Islet precursor cell (in vitro differentiated cells): ENCODE results near the gene PSMG2.
"Not testable (repeated sequence)": the region's sequence is repeated elsewhere in the genome, so short reads cannot be mapped to it uniquely, and the experiment has no call there.

ENCODE experiments used
- DNase-seq: peaks from one replicate; pipeline ENCODE4 v3.0.0-alpha.2; 2018

PSMG2 gene

GRCh38 chr18:12726331-12726730 is 23.5 kb downstream of the PSMG2 start:
- no peak for DNase-seq

GRCh38 chr18:12726774-12727550 is 24.1 kb downstream of the PSMG2 start:
- DNase-seq, result peak; percentile 79

- DNase-seq, result no peak
Observed at GRCh38 chr18:12737243-12737902, 34.5 kb downstream of the PSMG2 start.

GRCh38 chr18:12741351-12741750 is 38.5 kb downstream of the PSMG2 start:
- no peak for DNase-seq

GRCh38 chr18:12742453-12742852 is 39.6 kb downstream of the PSMG2 start:
- DNase-seq, result no peak

- no peak for DNase-seq
Observed at GRCh38 chr18:12744103-12744502, 41.3 kb downstream of the PSMG2 start.

- no peak for DNase-seq
Observed at GRCh38 chr18:12745095-12745795, 42.4 kb downstream of the PSMG2 start.

GRCh38 chr18:12747530-12748315 is 44.9 kb downstream of the PSMG2 start:
- no peak for DNase-seq

GRCh38 chr18:12748671-12749070 is 45.8 kb downstream of the PSMG2 start:
- no peak for DNase-seq

- no peak for DNase-seq
Observed at GRCh38 chr18:12749121-12749520, 46.3 kb downstream of the PSMG2 start.

GRCh38 chr18:12750076-12750714 is 47.4 kb downstream of the PSMG2 start:
- DNase-seq, result no peak

GRCh38 chr18:12750715-12751502 is 48.1 kb downstream of the PSMG2 start:
- no peak for DNase-seq

GRCh38 chr18:12751503-12751884 is 48.7 kb downstream of the PSMG2 start:
- no peak for DNase-seq

- DNase-seq, result no peak
Observed at GRCh38 chr18:12751891-12752290, 49.0 kb downstream of the PSMG2 start.

GRCh38 chr18:12754511-12754910 is 51.7 kb downstream of the PSMG2 start:
- DNase-seq, result no peak

- not testable (repeated sequence) for DNase-seq
Observed at GRCh38 chr18:12755606-12756005, 52.8 kb downstream of the PSMG2 start.

- not testable (repeated sequence) for DNase-seq
Observed at GRCh38 chr18:12756619-12757239, 53.9 kb downstream of the PSMG2 start.

GRCh38 chr18:12758566-12758965 is 55.7 kb downstream of the PSMG2 start:
- not testable (repeated sequence) for DNase-seq

GRCh38 chr18:12765126-12765525 is 62.3 kb downstream of the PSMG2 start:
- no peak for DNase-seq

GRCh38 chr18:12765586-12765985 is 62.7 kb downstream of the PSMG2 start:
- DNase-seq, result no peak

- peak; percentile 83 for DNase-seq
Observed at GRCh38 chr18:12766986-12767433, 64.2 kb downstream of the PSMG2 start.
